Bronchus fibroblast of lung (primary cell): Measurements from ENCODE around the gene NMUR1. TPM values are rescaled to one million over a fixed set of nuclear protein-coding genes. Genes with fewer than 3 reads are reported as not detected.

Source experiments
- total RNA-seq: library from RNA; depleted of rRNA; stranded (reverse); fragments of >200 nt; gene quantifications from 2 replicates; pipeline ENCODE4 v1.2.3, GENCODE V29; 2015

The NMUR1 gene
- total RNA-seq, result not detected in 2 replicates

DNA sequence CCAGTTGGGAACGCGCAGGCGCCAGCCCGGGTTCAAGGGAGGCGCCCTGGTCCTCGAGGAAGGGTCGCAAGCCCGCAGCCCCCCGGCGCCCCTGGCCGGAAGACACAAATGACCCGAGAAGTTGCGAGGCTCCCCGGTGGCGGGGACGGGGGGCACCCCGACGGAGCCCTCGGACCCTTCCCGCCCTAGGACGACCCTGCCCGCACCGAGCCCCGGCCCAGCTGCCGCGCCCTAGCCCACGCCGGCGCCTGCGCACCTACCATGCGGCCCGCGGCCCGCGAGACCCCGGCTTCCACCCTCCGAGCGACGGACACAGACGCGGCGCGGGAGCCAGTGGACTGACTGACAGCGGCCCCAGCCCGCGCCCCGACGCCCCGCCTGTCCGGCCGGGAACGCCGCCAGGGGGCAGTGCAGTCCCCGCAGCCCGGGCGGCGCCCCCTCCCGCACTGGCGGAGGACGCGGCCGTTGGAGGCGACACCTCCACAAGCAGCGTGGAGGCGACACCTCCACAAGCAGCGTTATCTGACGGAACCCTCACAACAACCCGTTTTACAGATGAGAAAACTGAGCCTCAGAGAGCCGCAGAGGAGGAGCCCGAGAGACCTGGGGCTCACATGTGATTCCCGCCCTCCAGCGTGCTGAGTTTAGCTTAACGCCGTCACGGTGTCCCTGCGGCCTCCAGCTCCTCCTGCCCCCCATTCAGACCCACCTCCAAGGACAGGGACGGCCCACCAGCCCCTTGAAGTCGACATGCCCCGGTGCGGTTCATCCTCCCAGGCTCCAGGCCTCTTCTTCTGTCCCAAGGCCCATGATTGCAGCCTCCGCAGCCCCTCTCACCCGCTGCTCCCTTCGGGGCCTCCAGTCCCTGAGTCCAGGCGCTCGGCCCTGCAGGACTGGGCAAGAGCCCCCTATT, at the start of gene NMUR1:
TSS of gene NMUR1 (minus strand) at position 347 of the 913 bp plus-strand sequence. CDS start at position 263, 84 bp downstream.

Other genes starting within 250 kb of the NMUR1 start
- 0.15 and 0.50 TPM in 2 replicates for gene B3GNT7, start 134.7 kb downstream of the NMUR1 start, total RNA-seq
- 96.0 and 105 TPM in 2 replicates for gene NCL, start 66.0 kb downstream of the NMUR1 start, total RNA-seq
- gene TEX44, start 62.4 kb upstream of the NMUR1 start, total RNA-seq, result not detected in 2 replicates
- 756 and 1,171 TPM in 2 replicates for gene PTMA, start 178.1 kb upstream of the NMUR1 start, total RNA-seq